GM19035 (cell line): ENCODE data around the gene BCL6B.

Experiments used
- ATAC-seq: cut with Tn5 transposase; IDR thresholded peaks from one replicate; pipeline ENCODE4 v1.9.1; 2021; ENCODE audit not compliant: unreplicated experiment

The BCL6B gene

GRCh38 chr17:7056386-7056785 lies 33.5 kb downstream of the BCL6B start:
- ATAC-seq = no peak

- no peak for ATAC-seq
These were observed 36.1 kb downstream of the BCL6B start for GRCh38 chr17:7058831-7059447.

- no peak for ATAC-seq
These were observed 37.5 kb downstream of the BCL6B start for GRCh38 chr17:7060165-7060891.

GRCh38 chr17:7063518-7064094 lies 40.8 kb downstream of the BCL6B start:
- no peak for ATAC-seq

- ATAC-seq = no peak
These were observed 41.4 kb downstream of the BCL6B start for GRCh38 chr17:7064261-7064660.

GRCh38 chr17:7067198-7067597 lies 44.3 kb downstream of the BCL6B start:
- ATAC-seq = no peak

GRCh38 chr17:7068268-7068667 lies 45.4 kb downstream of the BCL6B start:
- ATAC-seq = no peak

- no peak for ATAC-seq
These were observed 47.9 kb downstream of the BCL6B start for GRCh38 chr17:7070712-7071111.

- no peak for ATAC-seq
These were observed 49.6 kb downstream of the BCL6B start for GRCh38 chr17:7072406-7072805.

GRCh38 chr17:7074931-7075330 lies 52.1 kb downstream of the BCL6B start:
- ATAC-seq = no peak

GRCh38 chr17:7077911-7078546 lies 55.2 kb downstream of the BCL6B start:
- no peak for ATAC-seq

- no peak for ATAC-seq
These were observed 55.9 kb downstream of the BCL6B start for GRCh38 chr17:7078711-7079110.
